Measurements from ENCODE around the gene TRPM5. TPM values are rescaled to one million over a fixed set of nuclear protein-coding genes. Genes with fewer than 3 reads are reported as not detected.

The TRPM5 gene
- total RNA-seq, 1 donor from 2014 or later, result not detected

DNA sequence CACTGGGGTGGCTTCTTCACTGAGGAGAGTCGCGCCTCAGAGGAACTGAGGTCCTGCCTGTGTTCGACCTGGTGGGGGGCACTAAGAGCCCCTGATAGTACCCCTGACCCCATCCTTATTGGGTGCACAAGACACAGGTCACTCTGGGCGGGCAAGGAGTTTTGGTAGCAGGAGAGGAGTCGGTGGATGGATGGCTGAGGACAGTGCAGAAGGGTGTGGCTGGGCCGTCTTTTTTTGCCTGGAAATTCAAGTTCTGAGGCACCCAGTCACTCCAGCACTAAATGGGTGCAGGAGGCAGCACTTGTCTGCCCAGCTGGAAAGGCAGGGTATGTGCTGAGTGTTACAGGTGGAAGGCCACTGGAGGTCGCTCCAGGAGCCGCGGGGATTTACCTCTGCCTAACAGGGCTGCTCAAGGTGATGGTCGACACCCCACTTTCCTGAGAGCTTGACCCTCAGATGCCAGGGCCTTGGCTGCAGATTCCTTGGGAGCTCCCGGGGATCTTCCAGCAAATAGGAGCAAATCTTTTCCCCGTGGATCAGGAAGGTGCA is 42.8 kb downstream of the TRPM5 start:
- intact Hi-C loops (cut with DNase I), result no loop called here
- H3K36me3 ChIP-seq, result peaks cover 46% of the 10 kb centered on the region
- H3K27ac ChIP-seq, result peak overlapping the region; percentile 92
- TF ChIP-seq, protein P1, sequence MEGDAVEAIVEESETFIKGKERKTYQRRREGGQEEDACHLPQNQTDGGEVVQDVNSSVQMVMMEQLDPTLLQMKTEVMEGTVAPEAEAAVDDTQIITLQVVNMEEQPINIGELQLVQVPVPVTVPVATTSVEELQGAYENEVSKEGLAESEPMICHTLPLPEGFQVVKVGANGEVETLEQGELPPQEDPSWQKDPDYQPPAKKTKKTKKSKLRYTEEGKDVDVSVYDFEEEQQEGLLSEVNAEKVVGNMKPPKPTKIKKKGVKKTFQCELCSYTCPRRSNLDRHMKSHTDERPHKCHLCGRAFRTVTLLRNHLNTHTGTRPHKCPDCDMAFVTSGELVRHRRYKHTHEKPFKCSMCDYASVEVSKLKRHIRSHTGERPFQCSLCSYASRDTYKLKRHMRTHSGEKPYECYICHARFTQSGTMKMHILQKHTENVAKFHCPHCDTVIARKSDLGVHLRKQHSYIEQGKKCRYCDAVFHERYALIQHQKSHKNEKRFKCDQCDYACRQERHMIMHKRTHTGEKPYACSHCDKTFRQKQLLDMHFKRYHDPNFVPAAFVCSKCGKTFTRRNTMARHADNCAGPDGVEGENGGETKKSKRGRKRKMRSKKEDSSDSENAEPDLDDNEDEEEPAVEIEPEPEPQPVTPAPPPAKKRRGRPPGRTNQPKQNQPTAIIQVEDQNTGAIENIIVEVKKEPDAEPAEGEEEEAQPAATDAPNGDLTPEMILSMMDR (IDR thresholded peaks at IDR 0.05), result no peak
- DNase-seq, result no peak
- H3K27me3 ChIP-seq (ENCODE audit: low read depth), result no peaks in the 10 kb centered on the region
- peaks cover 28% of the 10 kb centered on the region for H3K4me1 ChIP-seq
- H3K9me3 ChIP-seq, result no peaks in the 10 kb centered on the region
- peak overlapping the region; percentile 98 for H3K4me3 ChIP-seq
- ATAC-seq, result no peak

DNA sequence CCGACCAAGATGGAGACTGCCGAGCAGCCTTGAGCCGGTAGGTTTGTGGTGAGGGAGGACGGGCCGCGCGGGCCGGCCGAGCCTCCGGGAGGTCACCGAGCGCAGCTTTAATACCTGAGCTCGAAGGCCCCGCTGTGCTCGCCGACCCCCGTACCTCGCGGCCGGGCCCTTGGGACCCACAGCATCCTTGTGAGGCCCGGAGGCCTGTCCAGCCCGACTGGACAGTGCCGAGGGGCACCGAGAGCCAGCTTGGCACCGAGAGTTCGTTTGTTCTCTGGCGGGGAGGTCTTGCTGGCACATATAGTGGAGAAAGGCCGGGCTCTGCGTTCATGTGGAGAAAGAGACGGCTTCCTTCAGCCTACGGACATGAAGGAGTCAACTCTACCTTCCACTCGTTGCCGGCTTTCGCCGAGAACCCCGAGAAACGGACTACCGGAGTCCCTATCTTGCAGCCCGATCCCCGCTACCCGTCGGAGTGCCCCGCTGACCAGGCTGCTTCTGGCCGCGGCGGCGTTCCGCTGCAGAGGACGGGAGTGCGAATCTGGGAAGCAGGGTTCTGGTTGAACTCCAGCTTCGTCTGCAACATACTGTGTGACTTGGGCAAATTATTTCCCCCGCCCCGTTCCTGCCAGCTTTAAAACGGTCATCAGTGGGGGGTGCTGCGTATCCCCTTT is 43.4 kb downstream of the TRPM5 start:
- Histone ChIP-seq H3K27me3 (ENCODE audit: low read depth) (no peaks in the 10 kb centered on the region), H3K4me1 (peaks cover 28% of the 10 kb centered on the region), H3K27ac (peak overlapping the region; percentile 92), H3K36me3 (peaks cover 52% of the 10 kb centered on the region), H3K4me3 (peak overlapping the region; percentile 98), H3K9me3 (no peaks in the 10 kb centered on the region)
- ATAC-seq (peak; percentile 0 to 18), DNase-seq (no peak)
- intact Hi-C loops (cut with DNase I), result no loop called here
- TF ChIP-seq, protein P1 (IDR thresholded peaks at IDR 0.05), result no peak

GRCh38 chr11:2400069-2400761 is 44.1 kb downstream of the TRPM5 start, which contains the start of gene TSSC4:
Gene TSSC4 (plus strand): TSS chr11:2400750. CDS start chr11:2402634, 1,884 bp downstream.
- intact Hi-C loops (cut with DNase I), result no loop called here
- Histone ChIP-seq H3K27ac (peak within 1 kb of the TSS; percentile 99), H3K36me3 (peaks cover 59% of the 10 kb centered on the region), H3K9me3 (no peaks in the 10 kb centered on the region), H3K27me3 (ENCODE audit: low read depth) (no peaks in the 10 kb centered on the region), H3K4me1 (peaks cover 28% of the 10 kb centered on the region), H3K4me3 (peak within 1 kb of the TSS; percentile 98)
- ATAC-seq (peak; percentile 94 to 95), DNase-seq (peak; percentile 100)
- TF ChIP-seq, protein P1 (IDR thresholded peaks at IDR 0.05), result peak; percentile 96

DNA sequence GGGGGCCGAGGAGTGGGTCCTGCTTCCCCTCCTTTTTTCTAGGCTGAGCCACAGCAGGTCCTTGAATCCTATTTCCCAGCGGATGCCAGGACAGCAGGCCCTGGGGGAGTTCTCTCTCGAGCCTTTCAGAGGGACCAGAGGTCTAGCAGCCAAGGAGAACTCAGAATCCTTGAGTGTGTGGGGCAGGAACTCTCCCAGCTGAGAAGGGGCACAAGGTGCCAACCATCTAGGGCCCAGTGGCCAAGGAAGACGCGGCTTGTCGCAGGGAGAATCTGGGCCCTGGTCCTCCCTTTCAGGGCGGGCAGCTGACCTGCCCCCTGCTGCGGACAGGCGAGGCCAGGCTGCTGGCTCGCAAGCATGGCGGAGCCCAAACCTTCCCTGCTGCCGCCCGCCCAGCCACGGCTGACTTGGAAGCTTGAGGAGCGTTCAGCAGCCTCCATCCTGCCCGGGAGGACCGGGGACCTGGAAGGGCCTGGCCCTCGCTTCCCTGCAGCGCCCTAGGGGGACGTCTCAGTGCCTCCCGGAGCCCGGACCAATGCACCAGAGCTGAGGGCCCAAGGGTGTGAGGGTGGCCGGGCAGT is 44.7 kb downstream of the TRPM5 start:
- H3K4me3 ChIP-seq, result peak overlapping the region; percentile 74
- intact Hi-C loops (cut with DNase I), result no loop called here
- TF ChIP-seq, protein P1 (IDR thresholded peaks at IDR 0.05), result no peak
- no peaks in the 10 kb centered on the region for H3K9me3 ChIP-seq
- ATAC-seq (peak; percentile 18 to 26), DNase-seq (no peak)
- no peaks in the 10 kb centered on the region for H3K27me3 ChIP-seq (ENCODE audit: low read depth)
- peaks cover 28% of the 10 kb centered on the region for H3K4me1 ChIP-seq
- H3K36me3 ChIP-seq, result peaks cover 65% of the 10 kb centered on the region
- peak overlapping the region; percentile 99 for H3K27ac ChIP-seq

DNA sequence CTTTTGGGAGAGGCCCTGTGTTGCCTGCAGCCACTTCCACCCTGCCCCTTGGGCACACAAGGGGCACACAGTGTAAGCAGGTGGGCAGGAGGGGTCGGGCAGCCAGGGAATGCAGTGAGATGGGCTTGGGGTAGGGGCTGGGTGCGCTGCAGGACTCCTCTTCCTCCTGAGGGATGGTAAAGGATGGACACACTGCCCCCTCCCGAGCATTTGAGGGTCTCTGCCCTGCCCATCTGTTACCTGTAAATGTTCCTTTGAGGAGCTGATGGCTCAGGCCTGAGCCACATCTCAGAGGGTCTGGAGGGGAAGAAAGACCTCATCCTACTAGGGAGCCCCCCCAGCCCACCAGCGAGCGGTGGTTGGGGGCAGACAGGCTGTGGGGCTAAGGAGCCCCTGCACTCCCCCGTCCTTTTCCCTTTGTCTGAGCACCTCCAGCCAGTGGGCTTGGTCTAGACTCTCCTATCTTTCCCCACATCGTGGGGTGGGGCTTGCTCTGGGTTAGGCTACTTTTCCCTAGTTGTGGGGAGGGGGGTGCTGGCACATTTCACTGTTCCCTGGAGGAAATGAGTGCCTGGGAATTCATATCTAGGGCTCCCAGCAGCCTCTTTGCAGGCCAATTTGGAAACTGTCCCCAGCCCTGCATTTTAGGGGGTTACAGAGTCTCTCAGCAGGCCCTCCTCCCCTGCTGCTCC is 45.5 kb downstream of the TRPM5 start:
- no peak for ATAC-seq
- H3K27ac ChIP-seq, result peak overlapping the region; percentile 99
- intact Hi-C loops (cut with DNase I), result no loop called here
- peak overlapping the region; percentile 74 for H3K4me3 ChIP-seq
- no peaks in the 10 kb centered on the region for H3K27me3 ChIP-seq (ENCODE audit: low read depth)
- no peaks in the 10 kb centered on the region for H3K9me3 ChIP-seq
- H3K4me1 ChIP-seq, result peaks cover 28% of the 10 kb centered on the region
- no peak for DNase-seq
- peaks cover 66% of the 10 kb centered on the region for H3K36me3 ChIP-seq
- TF ChIP-seq, protein P1 (IDR thresholded peaks at IDR 0.05), result no peak

All from lower lobe of right lung (tissue), 2 donors.